GM18909 (cell line): Measurements from ENCODE around the gene LASP1.

Experiments used
- ATAC-seq: cut with Tn5 transposase; IDR thresholded peaks from one replicate; pipeline ENCODE4 v1.9.1; 2021; ENCODE audit warnings: mild to moderate bottlenecking; ENCODE audit not compliant: unreplicated experiment, poor library complexity

The LASP1 gene

GRCh38 chr17:38868817-38869525, 887 bp upstream of the LASP1 start:
- ATAC-seq = peak; percentile 43

GRCh38 chr17:38870259-38871165, 654 bp downstream of the LASP1 start:
- peak; percentile 23 for ATAC-seq

GRCh38 chr17:38871247-38872015, 1.6 kb downstream of the LASP1 start:
- no peak for ATAC-seq

- no peak for ATAC-seq
Observed at GRCh38 chr17:38872027-38872511, 2.2 kb downstream of the LASP1 start.

GRCh38 chr17:38872671-38873385, 3.0 kb downstream of the LASP1 start:
- ATAC-seq = no peak

GRCh38 chr17:38873640-38874380, 4.0 kb downstream of the LASP1 start:
- no peak for ATAC-seq

- no peak for ATAC-seq
Observed at GRCh38 chr17:38874505-38875400, 4.9 kb downstream of the LASP1 start.

GRCh38 chr17:38875477-38876075, 5.7 kb downstream of the LASP1 start:
- ATAC-seq = no peak

- no peak for ATAC-seq
Observed at GRCh38 chr17:38877130-38877851, 7.4 kb downstream of the LASP1 start.

- no peak for ATAC-seq
Observed at GRCh38 chr17:38879878-38880665, 10.2 kb downstream of the LASP1 start.

- ATAC-seq = no peak
Observed at GRCh38 chr17:38881600-38882191, 11.8 kb downstream of the LASP1 start.

- ATAC-seq = no peak
Observed at GRCh38 chr17:38882870-38883269, 13.0 kb downstream of the LASP1 start.

- ATAC-seq = no peak
Observed at GRCh38 chr17:38883592-38884526, 14.0 kb downstream of the LASP1 start.

- ATAC-seq = no peak
Observed at GRCh38 chr17:38885044-38885727, 15.3 kb downstream of the LASP1 start.
